OCI-LY1 (cell line): ENCODE results near the gene NOXRED1.

Experiments used
- H2AFZ ChIP-seq: fragments of 200-600 bp; sonication (generic), shearing (Covaris generic); 2 replicates; pipeline ENCODE4 v1.6.0; 2014; ENCODE audit warnings: antibody characterized with exemption, mild to moderate bottlenecking, low read length
- H3F3A ChIP-seq: fragments of 200-600 bp; sonication (generic), shearing (Covaris generic); 2 replicates; pipeline ENCODE4 v1.6.0; 2014; ENCODE audit warnings: mild to moderate bottlenecking, antibody characterized with exemption, low read length, moderate library complexity; ENCODE audit not compliant: insufficient read depth
- H3K27ac ChIP-seq: fragments of 200-600 bp; sonication (generic); 2 replicates; pipeline ENCODE4 v1.5.1; 2014; ENCODE audit warnings: low read length, mixed run types, mild to moderate bottlenecking, low read depth; ENCODE audit not compliant: poor library complexity, severe bottlenecking
- H3K27me3 ChIP-seq: fragments of 200-600 bp; sonication (generic); 2 replicates; pipeline ENCODE4 v1.6.0; 2014; ENCODE audit warnings: antibody characterized with exemption, mild to moderate bottlenecking, low read length, moderate library complexity; ENCODE audit not compliant: insufficient read depth
- H3K36me3 ChIP-seq: fragments of 200-600 bp; sonication (generic); 2 replicates; pipeline ENCODE4 v1.6.1; 2014; ENCODE audit warnings: mild to moderate bottlenecking, antibody characterized with exemption, low read length, moderate library complexity, mixed read lengths; ENCODE audit not compliant: insufficient read depth
- H3K4me1 ChIP-seq: fragments of 200-600 bp; sonication (generic); 2 replicates; pipeline ENCODE4 v1.5.1; 2014; ENCODE audit warnings: mild to moderate bottlenecking, low read length, moderate library complexity; ENCODE audit not compliant: insufficient read depth, severe bottlenecking
- H3K4me2 ChIP-seq: fragments of 200-600 bp; sonication (generic), shearing (Covaris generic); 2 replicates; pipeline ENCODE4 v1.6.1; 2014; ENCODE audit warnings: low read length
- H3K4me3 ChIP-seq: fragments of 200-600 bp; sonication (generic); 2 replicates; pipeline ENCODE4 v1.5.1; 2014; ENCODE audit warnings: low read length, low read depth, mild to moderate bottlenecking, mixed read lengths; ENCODE audit not compliant: poor library complexity, severe bottlenecking
- H3K79me2 ChIP-seq: fragments of 200-600 bp; shearing (Covaris generic); 2 replicates; pipeline ENCODE4 v1.6.1; 2016; ENCODE audit warnings: mixed run types, low read length, mixed read lengths; ENCODE audit not compliant: insufficient read depth
- H3K9ac ChIP-seq: fragments of 200-600 bp; sonication (generic), shearing (Covaris generic); 2 replicates; pipeline ENCODE4 v1.6.1; 2014; ENCODE audit warnings: mild to moderate bottlenecking, low read length, mixed read lengths
- H3K9me2 ChIP-seq: fragments of 200-600 bp; sonication (generic), shearing (Covaris generic); 2 replicates; pipeline ENCODE4 v1.6.1; 2014; ENCODE audit warnings: low read depth, mild to moderate bottlenecking, low read length, mixed read lengths
- H3K9me3 ChIP-seq: fragments of 200-600 bp; shearing (Covaris generic); 2 replicates; pipeline ENCODE4 v1.6.1; 2014; ENCODE audit warnings: low read length, mixed read lengths
- H4K20me1 ChIP-seq: fragments of 200-600 bp; sonication (generic), shearing (Covaris generic); 2 replicates; pipeline ENCODE4 v1.6.0; 2016; ENCODE audit warnings: mild to moderate bottlenecking, low read length; ENCODE audit not compliant: insufficient read depth
- CTCF ChIP-seq: fragments of 200-600 bp; sonication (generic), shearing (Covaris generic); IDR thresholded peaks from 2 replicates; pipeline ENCODE4 v1.5.1; 2017; ENCODE audit warnings: mild to moderate bottlenecking, antibody characterized with exemption, low read length, moderate library complexity, mixed read lengths
- EZH2 ChIP-seq: fragments of 200-600 bp; sonication (generic), shearing (Covaris generic); IDR thresholded peaks from 2 replicates; pipeline ENCODE4 v1.8.0; 2017; ENCODE audit warnings: borderline replicate concordance, mixed run types, mild to moderate bottlenecking, antibody characterized with exemption, low read length, moderate library complexity, mixed read lengths

The NOXRED1 gene

GRCh38 chr14:77377502-77377844 is 45.9 kb downstream of the NOXRED1 start:
- Histone ChIP-seq H3K27me3 (no peaks in the 10 kb centered on the region), H3K36me3 (peaks cover 8% of the 10 kb centered on the region; the same call in 1 of the 2 replicates), H3K4me2 (peak overlapping the region; percentile 73), H4K20me1 (no peaks in the 10 kb centered on the region), H3K9me3 (no peaks in the 10 kb centered on the region), H3K9me2 (no peaks in the 10 kb centered on the region), H3K4me3 (peak overlapping the region; percentile 82), H2AFZ (peak overlapping the region; percentile 57; the same call in 1 of the 2 replicates), H3F3A (no peaks in the 10 kb centered on the region), H3K9ac (peak overlapping the region; percentile 88), H3K79me2 (peaks cover 36% of the 10 kb centered on the region), H3K27ac (no peak overlapping the region), H3K4me1 (peaks cover 35% of the 10 kb centered on the region)
- TF ChIP-seq CTCF, result no peak
- TF ChIP-seq EZH2, result no peak

- Histone ChIP-seq H3K9ac (peak within 1 kb of the TSS; percentile 88), H3F3A (no peaks in the 10 kb centered on the region), H3K4me2 (peak within 1 kb of the TSS; percentile 73), H3K27ac (peak within 1 kb of the TSS; percentile 80), H3K4me1 (peaks cover 40% of the 10 kb centered on the region), H4K20me1 (no peaks in the 10 kb centered on the region), H3K9me3 (no peaks in the 10 kb centered on the region), H3K36me3 (peaks cover 8% of the 10 kb centered on the region; the same call in 1 of the 2 replicates), H3K79me2 (peaks cover 40% of the 10 kb centered on the region), H2AFZ (peak within 1 kb of the TSS; percentile 57; the same call in 1 of the 2 replicates), H3K4me3 (peak within 1 kb of the TSS; percentile 82), H3K9me2 (no peaks in the 10 kb centered on the region), H3K27me3 (no peaks in the 10 kb centered on the region)
- TF ChIP-seq EZH2, result no peak
- TF ChIP-seq CTCF, result no peak
Measured at GRCh38 chr14:77376771-77377501, 46.4 kb downstream of the NOXRED1 start, which contains the start of the genes SAMD15 and TMED8. SAMD15 (plus strand) TSS chr14:77377379; CDS start chr14:77377419, 40 bp downstream. TMED8 (minus strand) TSS chr14:77377094; CDS start chr14:77377053, 41 bp downstream.

GRCh38 chr14:77375973-77376770 is 47.2 kb downstream of the NOXRED1 start:
- Histone ChIP-seq H3K9me3 (no peaks in the 10 kb centered on the region), H3K36me3 (peaks cover 8% of the 10 kb centered on the region; the same call in 1 of the 2 replicates), H3K27ac (peak overlapping the region; percentile 80), H3K4me1 (peaks cover 48% of the 10 kb centered on the region), H3F3A (0 out of 2 replicates have a peak, but pooled peaks cover 3% of the 10 kb centered on the region), H3K4me3 (peak overlapping the region; percentile 82), H2AFZ (no peak overlapping the region), H4K20me1 (no peaks in the 10 kb centered on the region), H3K4me2 (peak overlapping the region; percentile 73), H3K27me3 (no peaks in the 10 kb centered on the region), H3K9me2 (no peaks in the 10 kb centered on the region), H3K9ac (peak overlapping the region; percentile 88), H3K79me2 (peaks cover 48% of the 10 kb centered on the region)
- TF ChIP-seq EZH2 (no peak), CTCF (no peak)
